SK-N-SH treated with all-trans-retinoic acid at 6 μM for 48 hours (cell line): ENCODE measurements around the gene KIAA1210.

Source experiments
- ATAC-seq: fragments of 200-7000 bp; cut with Tn5 transposase; 3 replicates; pipeline ENCODE4 v1.9.1; 2020; ENCODE audit warnings: mild to moderate bottlenecking, moderate library complexity
- ARNTL ChIP-seq: fragments of 450-650 bp; formaldehyde crosslinking; IDR thresholded peaks from 2 replicates; pipeline ENCODE4 v1.5.0; 2020; ENCODE audit warnings: low read depth, mild to moderate bottlenecking, moderate library complexity, borderline replicate concordance
- BACH2 ChIP-seq: fragments of 250-450 bp; sonication (Bioruptor Pico); IDR thresholded peaks from 2 replicates; pipeline ENCODE4 v1.9.0; 2021; ENCODE audit warnings: mild to moderate bottlenecking, borderline replicate concordance
- CSDC2 ChIP-seq: fragments of 250-450 bp; sonication (Bioruptor Pico); IDR thresholded peaks from 2 replicates; pipeline ENCODE4 v1.5.0; 2020; ENCODE audit warnings: mild to moderate bottlenecking, moderate library complexity
- CSRNP3 ChIP-seq: fragments of 250-450 bp; sonication (Bioruptor Pico); IDR thresholded peaks from 2 replicates; pipeline ENCODE4 v1.5.1; 2021; ENCODE audit warnings: mild to moderate bottlenecking, moderate library complexity
- ESRRG ChIP-seq: fragments of 250-450 bp; sonication (Bioruptor Pico); IDR thresholded peaks from 2 replicates; pipeline ENCODE4 v1.6.1; 2021; ENCODE audit warnings: mild to moderate bottlenecking
- GLIS3 ChIP-seq: fragments of 250-450 bp; sonication (Bioruptor Pico); IDR thresholded peaks from 2 replicates; pipeline ENCODE4 v1.5.0; 2020; ENCODE audit warnings: mild to moderate bottlenecking, moderate library complexity
- OSR1 ChIP-seq: fragments of 250-450 bp; sonication (Bioruptor Pico); IDR thresholded peaks from 2 replicates; pipeline ENCODE4 v1.8.0; 2022; ENCODE audit warnings: moderate library complexity, mild to moderate bottlenecking, inconsistent platforms
- POU6F1 ChIP-seq: fragments of 250-450 bp; sonication (Bioruptor Pico); IDR thresholded peaks from 2 replicates; pipeline ENCODE4 v1.8.0; 2021; ENCODE audit warnings: low read depth, mild to moderate bottlenecking, moderate library complexity, borderline replicate concordance
- PPARA ChIP-seq: fragments of 250-450 bp; sonication (Bioruptor Pico); IDR thresholded peaks from 2 replicates; pipeline ENCODE4 v1.5.0; 2020; ENCODE audit warnings: mild to moderate bottlenecking, borderline replicate concordance
- RARB ChIP-seq: fragments of 250-450 bp; sonication (Bioruptor Pico); IDR thresholded peaks from 2 replicates; pipeline ENCODE4 v1.8.0; 2021; ENCODE audit warnings: mild to moderate bottlenecking, moderate library complexity
- SNAI2 ChIP-seq: fragments of 250-450 bp; sonication (Bioruptor Pico); IDR thresholded peaks from 2 replicates; pipeline ENCODE4 v1.5.0; 2020; ENCODE audit warnings: mild to moderate bottlenecking, moderate library complexity
- TCF4 ChIP-seq: fragments of 250-450 bp; sonication (Bioruptor Pico); IDR thresholded peaks from 2 replicates; pipeline ENCODE4 v1.8.0; 2021; ENCODE audit warnings: mild to moderate bottlenecking, moderate library complexity, borderline replicate concordance
- TOX ChIP-seq: fragments of 250-450 bp; sonication (Bioruptor Pico); IDR thresholded peaks from 2 replicates; pipeline ENCODE4 v1.8.0; 2021; ENCODE audit warnings: mild to moderate bottlenecking, moderate library complexity, borderline replicate concordance
- TSHZ2 ChIP-seq: fragments of 250-450 bp; sonication (Bioruptor Pico); IDR thresholded peaks from 2 replicates; pipeline ENCODE4 v1.5.0; 2020; ENCODE audit warnings: mild to moderate bottlenecking, moderate library complexity
- ZC3H10 ChIP-seq: fragments of 250-450 bp; sonication (Bioruptor Pico); IDR thresholded peaks from 2 replicates; pipeline ENCODE4 v1.5.1; 2021; ENCODE audit warnings: mild to moderate bottlenecking, moderate library complexity
- ZFP3 ChIP-seq: fragments of 250-450 bp; sonication (Bioruptor Pico); IDR thresholded peaks from 2 replicates; pipeline ENCODE4 v1.5.0; 2020; ENCODE audit warnings: mild to moderate bottlenecking, moderate library complexity
- ZFP30 ChIP-seq: fragments of 450-650 bp; formaldehyde crosslinking; IDR thresholded peaks from 2 replicates; pipeline ENCODE4 v1.5.0; 2022; ENCODE audit warnings: mild to moderate bottlenecking, moderate library complexity
- ZNF565 ChIP-seq: fragments of 450-650 bp; formaldehyde crosslinking; conservative IDR thresholded peaks from 2 replicates; pipeline ENCODE4 v1.5.0; 2020; ENCODE audit warnings: low read depth, mild to moderate bottlenecking, moderate library complexity
- ZNF70 ChIP-seq: fragments of 450-650 bp; formaldehyde crosslinking; IDR thresholded peaks from 2 replicates; pipeline ENCODE4 v1.5.0; 2020; ENCODE audit warnings: mild to moderate bottlenecking, moderate library complexity

Gene KIAA1210

GRCh38 chrX:119069128-119069527 is 58.5 kb downstream of the KIAA1210 start (continued):
- TF ChIP-seq CSRNP3 (CRISPR knock-in tag): no peak
- no peak for TF ChIP-seq BACH2
- TF ChIP-seq ZNF70 (CRISPR knock-in tag): no peak
- TF ChIP-seq PPARA (CRISPR knock-in tag): no peak
- no peak for TF ChIP-seq SNAI2 (CRISPR knock-in tag)

GRCh38 chrX:119067023-119067739 is 60.4 kb downstream of the KIAA1210 start:
- no peak for TF ChIP-seq ZC3H10 (CRISPR knock-in tag)
- no peak for TF ChIP-seq CSRNP3 (CRISPR knock-in tag)
- TF ChIP-seq OSR1: no peak
- TF ChIP-seq RARB: no peak
- TF ChIP-seq GLIS3 (CRISPR knock-in tag): no peak
- TF ChIP-seq TSHZ2 (CRISPR knock-in tag): no peak
- TF ChIP-seq CSDC2: no peak
- TF ChIP-seq ZFP30 (CRISPR knock-in tag): no peak
- no peak for TF ChIP-seq ESRRG (CRISPR knock-in tag)
- TF ChIP-seq ARNTL (CRISPR knock-in tag): no peak
- no peak for TF ChIP-seq TCF4 (CRISPR knock-in tag)
- TF ChIP-seq ZNF70 (CRISPR knock-in tag): no peak
- TF ChIP-seq ZNF565 (CRISPR knock-in tag): no peak
- TF ChIP-seq POU6F1: no peak
- TF ChIP-seq, all 23 proteins: peak for 0
- ATAC-seq: peak; percentile 79

- no peak for ATAC-seq
- no peak for TF ChIP-seq PPARA (CRISPR knock-in tag)
Measured at GRCh38 chrX:119063428-119063827, 64.2 kb downstream of the KIAA1210 start.

GRCh38 chrX:119062750-119063374 is 64.8 kb downstream of the KIAA1210 start:
- no peak for TF ChIP-seq ZNF70 (CRISPR knock-in tag)
- TF ChIP-seq CSDC2: no peak
- TF ChIP-seq ESRRG (CRISPR knock-in tag): no peak
- TF ChIP-seq TOX: no peak
- TF ChIP-seq ZFP3 (CRISPR knock-in tag): no peak
- no peak for TF ChIP-seq SNAI2 (CRISPR knock-in tag)
- TF ChIP-seq CSRNP3 (CRISPR knock-in tag): no peak
- TF ChIP-seq PPARA (CRISPR knock-in tag): no peak
- no peak for TF ChIP-seq ZC3H10 (CRISPR knock-in tag)
- TF ChIP-seq ZFP30 (CRISPR knock-in tag): no peak
- TF ChIP-seq OSR1: no peak
- TF ChIP-seq RARB: no peak
- TF ChIP-seq, all 23 proteins: peak for 0
- peak; percentile 78 for ATAC-seq
